Gastrocnemius medialis (tissue), 4 donors: Measurements from ENCODE around the gene TPCN1. TPM values are rescaled to one million over a fixed set of nuclear protein-coding genes. Genes with fewer than 3 reads are reported as not detected.

Experiments
- ATAC-seq, 2 donors: fragments of 150-250 bp; one replicate each; pipeline ENCODE4 v1.9.1; 2016
- DNase-seq, 2 donors: peaks; one replicate each; pipeline ENCODE4 v3.0.0-alpha.2; 2019
- H3K27ac ChIP-seq, 4 donors: fragments of 200-600 bp; sonication (generic); 1 replicate in 1 of 4; 2 replicates in 3 of 4; pipeline ENCODE4 v1.5.1; 2016 to 2018; ENCODE audit warnings: mild to moderate bottlenecking in 2 of 4, moderate library complexity in 1 of 4
- H3K27me3 ChIP-seq, 3 donors: fragments of 200-600 bp; sonication (generic) in 2 of 3; 1 replicate in 1 of 3; 2 replicates in 2 of 3; pipeline versions ENCODE4 v1.5.1 to v1.6.0; 2016 to 2019; ENCODE audit warnings: mild to moderate bottlenecking in 1 of 3, moderate library complexity in 1 of 3
- H3K36me3 ChIP-seq, 2 donors: fragments of 200-600 bp; sonication (generic) in 1 of 2; one replicate each; pipeline ENCODE4 v1.5.1; 2017 to 2018
- H3K4me1 ChIP-seq, 2 donors: fragments of 200-600 bp; sonication (generic) in 1 of 2; one replicate each; pipeline ENCODE4 v1.5.1; 2016 to 2017; ENCODE audit warnings: mild to moderate bottlenecking in 2 of 2
- H3K4me3 ChIP-seq, 4 donors: fragments of 200-600 bp; sonication (generic) in 3 of 4; 1 replicate in 1 of 4; 2 replicates in 3 of 4; pipeline ENCODE4 v1.5.1; 2016 to 2019; ENCODE audit warnings: mild to moderate bottlenecking in 2 of 4
- H3K9me3 ChIP-seq, 3 donors: fragments of 200-600 bp; sonication (generic) in 2 of 3; 1 replicate in 1 of 3; 2 replicates in 2 of 3; pipeline ENCODE4 v1.5.1; 2016 to 2019
- CTCF ChIP-seq, 5 experiments: fragments of 450-650 bp in 3 of 5; fragments of 200-600 bp in 2 of 5; sonication (generic) in 2 of 5; IDR thresholded peaks in 4 of 5; conservative IDR thresholded peaks in 1 of 5; 1 replicate in 4 of 5; 2 replicates in 1 of 5; pipeline ENCODE4 v1.5.1; 2016 to 2019; ENCODE audit warnings: antibody characterized with exemption in 5 of 5, mild to moderate bottlenecking in 3 of 5, moderate library complexity in 3 of 5
- POLR2A ChIP-seq, 2 donors: fragments of 450-650 bp; IDR thresholded peaks; one replicate each; pipeline ENCODE4 v1.6.1; 2017; ENCODE audit warnings: antibody characterized with exemption in 2 of 2, mild to moderate bottlenecking in 2 of 2, moderate library complexity in 2 of 2
- in situ Hi-C, 4 donors: fragments of 200-750 bp; cut with MboI; loops; one replicate each; pipeline versions ENCODE4 v1.15.0 to v1.8.0; 2017; ENCODE audit warnings: low sequenced_read_pairs in 4 of 4
- intact Hi-C: fragments of 100-400 bp; cut with DNase I; formaldehyde crosslinking; loops from one replicate; pipeline ENCODE4 v1.15.1; 2023; ENCODE audit warnings: low total_unique reads
- total RNA-seq, 4 donors: library from RNA; depleted of rRNA; stranded (reverse); fragments of >200 nt; gene quantifications; one replicate each; pipeline versions ENCODE4 v1.1.0 to v1.2.3, GENCODE V29; 2016

TPCN1 gene
- total RNA-seq, 4 donors from 2014 or later: 21.4 to 27.0 (median 25.4) TPM

DNA sequence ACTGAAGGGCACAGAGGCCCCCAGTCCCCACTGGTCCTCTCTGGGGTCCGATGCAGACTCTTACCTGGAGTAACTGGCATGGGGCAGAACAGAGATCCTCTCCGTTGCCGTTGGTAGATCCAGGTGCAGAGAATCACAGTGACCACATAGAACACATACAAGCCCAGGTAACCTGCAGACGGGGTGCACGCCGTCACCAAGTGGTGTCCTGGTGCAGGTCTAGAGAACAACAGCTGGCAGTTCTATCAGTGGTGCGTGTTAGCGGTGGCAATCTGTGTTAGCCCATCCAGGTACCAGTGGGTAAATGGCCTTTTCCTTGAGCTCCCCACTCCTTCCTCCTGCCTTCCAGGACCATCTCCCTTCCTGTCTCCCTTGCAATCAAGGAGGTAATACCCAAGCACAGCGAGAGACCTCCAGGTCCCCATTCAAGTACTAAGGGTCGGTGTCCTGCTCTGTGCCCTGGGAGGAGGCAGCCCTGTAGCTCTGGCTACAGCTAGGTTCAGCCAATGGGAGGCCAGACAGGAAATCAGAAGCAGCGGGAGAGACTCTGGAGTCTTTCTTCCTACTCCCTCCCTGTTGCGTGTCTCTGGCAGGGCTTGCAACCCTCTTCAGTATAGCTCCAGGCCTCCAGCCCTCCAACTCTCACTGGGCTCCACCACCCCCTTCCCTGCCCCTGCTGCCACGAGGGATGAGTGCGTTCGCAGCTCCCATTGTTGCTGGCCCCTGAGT, 97.8 kb downstream of the TPCN1 start:
- H3K4me3 ChIP-seq: no peak overlapping the region
- no peak overlapping the region for H3K27ac ChIP-seq
- peaks cover 0 to 63% of the 10 kb centered on the region in 2 donors for H3K36me3 ChIP-seq
- no peaks in the 10 kb centered on the region for H3K4me1 ChIP-seq
- H3K9me3 ChIP-seq: no peaks in the 10 kb centered on the region
- ATAC-seq (no peak), DNase-seq (no peak)
- in situ Hi-C loops (loop anchor here in 3 of 4 donors (10.0 to 25.0 kb wide), 3 partner anchors 106 to 132 kb away; partner anchors contain the start of genes DDX54 (in 1 of the 3), RITA1 (in 1 of the 3) and SDSL (in 1 of the 3)), intact Hi-C loops (no loop called here)
- no peaks in the 10 kb centered on the region for H3K27me3 ChIP-seq
- no peak for TF ChIP-seq POLR2A (IDR thresholded peaks at IDR 0.05)
- TF ChIP-seq CTCF (IDR thresholded peaks at IDR 0.05 in 4 of 5, conservative IDR thresholded peaks at IDR 0.05 in 1 of 5): no peak

DNA sequence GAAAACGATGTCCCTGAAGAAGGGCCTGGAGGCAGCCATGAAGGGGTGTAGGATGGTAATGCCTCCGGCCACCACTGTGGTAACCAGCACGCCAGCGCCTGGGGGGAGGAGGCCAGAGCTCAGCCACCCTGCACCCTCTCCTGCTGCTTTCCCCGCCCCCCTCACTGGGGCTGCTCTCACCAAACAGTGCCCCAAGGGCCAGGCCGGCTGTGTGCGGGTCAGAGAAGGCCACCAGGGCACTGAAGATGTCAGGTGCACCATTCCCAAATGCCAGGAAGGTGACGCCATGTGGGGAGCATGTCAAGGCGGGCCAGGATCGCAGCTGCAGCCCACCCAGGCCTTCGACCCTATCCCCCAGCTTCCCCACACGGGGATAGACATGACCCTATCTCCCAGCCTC, 99.1 kb downstream of the TPCN1 start:
- Histone ChIP-seq H3K27me3 (no peaks in the 10 kb centered on the region), H3K36me3 (peaks cover 0 to 50% of the 10 kb centered on the region in 2 donors), H3K9me3 (no peaks in the 10 kb centered on the region), H3K4me3 (no peak overlapping the region), H3K4me1 (no peaks in the 10 kb centered on the region), H3K27ac (no peak overlapping the region)
- no peak for DNase-seq
- TF ChIP-seq CTCF (IDR thresholded peaks at IDR 0.05 in 4 of 5, conservative IDR thresholded peaks at IDR 0.05 in 1 of 5) (no peak), POLR2A (IDR thresholded peaks at IDR 0.05) (no peak)
- intact Hi-C loops (no loop called here), in situ Hi-C loops (loop anchor here in 2 of 4 donors (25.0 kb wide), 2 partner anchors 117 to 133 kb away; partner anchors contain the start of genes DDX54 (in 1 of the 2) and RITA1 (in 1 of the 2))
- ATAC-seq: no peak

- Histone ChIP-seq H3K4me3 (no peak overlapping the region), H3K27me3 (no peaks in the 10 kb centered on the region), H3K27ac (no peak overlapping the region), H3K9me3 (no peaks in the 10 kb centered on the region), H3K4me1 (peaks cover 16% of the 10 kb centered on the region in 2 donors), H3K36me3 (peaks cover 0 to 40% of the 10 kb centered on the region in 2 donors)
- DNase-seq: no peak
- intact Hi-C loops (no loop called here), in situ Hi-C loops (loop anchor here in 2 of 4 donors (25.0 kb wide), 2 partner anchors 115 to 135 kb away; partner anchors contain the start of genes DDX54 (in 1 of the 2) and RITA1 (in 1 of the 2))
- no peak for TF ChIP-seq CTCF (IDR thresholded peaks at IDR 0.05 in 4 of 5, conservative IDR thresholded peaks at IDR 0.05 in 1 of 5)
- no peak for TF ChIP-seq POLR2A (IDR thresholded peaks at IDR 0.05)
- ATAC-seq: no peak
These were observed 101.1 kb downstream of the TPCN1 start for GRCh38 chr12:113322343-113322742.

GRCh38 chr12:113325916-113326315, 104.7 kb downstream of the TPCN1 start:
- peak overlapping the region; percentile 41 to 71 (median 48) for H3K27ac ChIP-seq
- intact Hi-C loops (no loop called here), in situ Hi-C loops (no loop called here)
- no peak overlapping the region for H3K4me3 ChIP-seq
- no peak for ATAC-seq
- peaks cover 16 to 20% of the 10 kb centered on the region in 2 donors for H3K4me1 ChIP-seq
- DNase-seq: no peak
- H3K9me3 ChIP-seq: no peaks in the 10 kb centered on the region
- no peaks in the 10 kb centered on the region for H3K27me3 ChIP-seq
- TF ChIP-seq POLR2A (IDR thresholded peaks at IDR 0.05) (no peak), CTCF (IDR thresholded peaks at IDR 0.05 in 4 of 5, conservative IDR thresholded peaks at IDR 0.05 in 1 of 5) (no peak)
- peaks cover 0 to 14% of the 10 kb centered on the region in 2 donors for H3K36me3 ChIP-seq
